HepG2 (cell line): ENCODE measurements around the gene NCOA1. TPM values are rescaled to one million over a fixed set of nuclear protein-coding genes. Genes with fewer than 3 reads are reported as not detected.

Source experiments
- ATAC-seq: fragments of 200-7000 bp; cut with Tn5 transposase; 3 replicates; pipeline ENCODE4 v1.9.1; 2020; ENCODE audit warnings: mild to moderate bottlenecking, moderate library complexity
- BruUV-seq: library from RNA; stranded (reverse); fragments of 400-500 nt; replicated peaks from 2 replicates; lab custom pipeline; 2021; lab: Mats Ljungman, UMichigan
- CTCF ChIA-PET: fragments of 300-600 bp; formaldehyde crosslinking; extraction: SDS; loops from one replicate; lab custom pipeline; 2021; ENCODE audit warnings: low total read pairs, inconsistent platforms, low intra/inter-chr PET ratio; lab: Yijun Ruan, JAX
- POLR2A ChIA-PET: fragments of 350-600 bp; sonication (Branson Sonifier 250); formaldehyde crosslinking; loops from one replicate; lab custom pipeline; 2020; ENCODE audit warnings: antibody characterized with exemption, inconsistent platforms; lab: Yijun Ruan, JAX
- DNase-seq: peaks from one replicate; pipeline ENCODE4 v3.0.0-alpha.2; 2015; ENCODE audit warnings: low spot score
- FAIRE-seq: peaks from 3 replicates; lab custom pipeline; 2011; peaks lifted over from hg19 to GRCh38; lab: Jason Lieb, UNC
- H2AFZ ChIP-seq: one replicate; pipeline ENCODE4 v1.6.1; 2011; ENCODE audit warnings: low read length, inconsistent platforms
- H3K27ac ChIP-seq: fragments of 300-600 bp; 3 replicates; pipeline ENCODE4 v1.8.0; 2011; ENCODE audit warnings: mixed run types, mild to moderate bottlenecking, mixed read lengths, low read length, inconsistent platforms; ENCODE audit not compliant: insufficient read depth; ENCODE audit errors: extremely low read length
- H3K27me3 ChIP-seq, 2 experiments: fragments of 200-600 bp in 1 of 2; 2 replicates in 1 of 2; 3 replicates in 1 of 2; pipeline versions ENCODE4 v1.6.0 to v1.8.0; 2011; ENCODE audit warnings: low read length in 2 of 2, mild to moderate bottlenecking in 2 of 2, moderate library complexity in 2 of 2, inconsistent platforms in 1 of 2; ENCODE audit not compliant: insufficient read depth in 2 of 2, control insufficient read depth in 1 of 2
- H3K36me3 ChIP-seq, 2 experiments: fragments of 200-600 bp in 1 of 2; replicated peaks in 1 of 2; 2 replicates in 1 of 2; 3 replicates in 1 of 2; pipeline versions ENCODE4 v1.5.1 to v1.8.0; 2011; ENCODE audit warnings: low read length in 2 of 2, inconsistent platforms in 1 of 2; ENCODE audit not compliant: insufficient read depth in 2 of 2, control insufficient read depth in 1 of 2
- H3K4me1 ChIP-seq: 2 replicates; pipeline ENCODE4 v1.5.1; 2012; ENCODE audit warnings: low read length, inconsistent platforms; ENCODE audit not compliant: insufficient read depth
- H3K4me2 ChIP-seq: 2 replicates; pipeline ENCODE4 v1.6.0; 2011; ENCODE audit warnings: low read depth, low read length, inconsistent platforms
- H3K4me3 ChIP-seq, 3 experiments: fragments of 200-600 bp in 1 of 3; sonication (generic), shearing (Covaris generic) in 1 of 3; replicated peaks in 1 of 3; 2 replicates each; pipeline ENCODE4 v1.5.1; 2011 to 2016; ENCODE audit warnings: low read length in 3 of 3, inconsistent platforms in 2 of 3, low read depth in 2 of 3, mild to moderate bottlenecking in 2 of 3, control low read depth in 1 of 3, mixed read lengths in 1 of 3; ENCODE audit not compliant: insufficient read depth in 1 of 3
- H3K79me2 ChIP-seq: one replicate; pipeline ENCODE4 v1.6.1; 2011; ENCODE audit warnings: low read length, inconsistent platforms; ENCODE audit not compliant: insufficient read depth
- H3K9ac ChIP-seq: 2 replicates; pipeline ENCODE4 v1.6.0; 2011; ENCODE audit warnings: mild to moderate bottlenecking, low read depth, low read length, inconsistent platforms; ENCODE audit not compliant: insufficient read depth
- H3K9me3 ChIP-seq: 2 replicates; pipeline ENCODE4 v1.5.1; 2012; ENCODE audit warnings: mild to moderate bottlenecking, low read length
- H4K20me1 ChIP-seq: 2 replicates; pipeline ENCODE4 v1.6.0; 2011; ENCODE audit warnings: inconsistent platforms, mild to moderate bottlenecking, low read length, moderate library complexity; ENCODE audit not compliant: insufficient read depth
- CENPX ChIP-seq: sonication (generic); formaldehyde crosslinking; IDR thresholded peaks from 2 replicates; pipeline ENCODE4 v1.9.0; 2021; ENCODE audit warnings: mild to moderate bottlenecking, missing genetic modification reagents, moderate library complexity
- RFX1 ChIP-seq: fragments of 450-650 bp; IDR thresholded peaks from 2 replicates; pipeline ENCODE4 v1.6.1; 2017
- SIN3B ChIP-seq: fragments of 150-350 bp; IDR thresholded peaks from 2 replicates; pipeline ENCODE4 v1.6.1; 2014; ENCODE audit warnings: low read length
- ZEB1 ChIP-seq: IDR thresholded peaks from 2 replicates; pipeline ENCODE4 v1.6.1; 2012; ENCODE audit warnings: mild to moderate bottlenecking, low read depth, inconsistent platforms; ENCODE audit not compliant: insufficient replicate concordance
- ZNF335 ChIP-seq: sonication (generic); formaldehyde crosslinking; IDR thresholded peaks from 2 replicates; pipeline ENCODE4 v1.4.0; 2020; ENCODE audit warnings: missing genetic modification reagents
- ZNF720 ChIP-seq: sonication (generic); formaldehyde crosslinking; IDR thresholded peaks from 2 replicates; pipeline ENCODE4 v1.4.0; 2020; ENCODE audit warnings: missing genetic modification reagents
- WGBS: methylation state at CpG from one replicate; pipeline ENCODE4 v1.1.6; 2017; ENCODE audit warnings: low lambda C conversion rate; 5-methylcytosine and 5-hydroxymethylcytosine counted together
- in situ Hi-C: cut with HindIII; loops from 2 replicates; pipeline ENCODE4 v1.10.0; 2017; ENCODE audit warnings: low pct_unique_long_range_greater_than_20kb; ENCODE audit not compliant: extremely low pct_ligation_motif_present
- intact Hi-C: fragments of 100-400 bp; cut with micrococcal nuclease; formaldehyde crosslinking; loops from one replicate; pipeline ENCODE4 v1.10.0; 2022; ENCODE audit not compliant: unreplicated experiment
- polyA plus RNA-seq, 8 experiments: library from polyadenylated mRNA; depleted of rRNA in 3 of 8; stranded (reverse) in 7 of 8; unstranded in 1 of 8; fragments of >200 nt; fragmentation: Illumina TruSeq in 4 of 8; extraction: Trizol in 4 of 8; gene quantifications; 2 replicates each; pipeline versions ENCODE4 v1.2.1 to v1.2.3, GENCODE V29; 2011 to 2016; ENCODE audit warnings: low read depth in 4 of 8, missing spikeins in 1 of 8, mixed read lengths in 1 of 8; ENCODE audit not compliant: insufficient read depth in 1 of 8
- total RNA-seq, 5 experiments: library from RNA; depleted of rRNA; stranded (reverse); fragments of >200 nt; fragmentation: Illumina TruSeq; extraction: Trizol; gene quantifications; 2 replicates each; pipeline ENCODE4 v1.2.3, GENCODE V29; 2016; ENCODE audit warnings: low read depth in 1 of 5
- TF ChIP-seq, protein P1 (sequence below): sonication (generic); formaldehyde crosslinking; IDR thresholded peaks from 2 replicates; pipeline ENCODE4 v1.5.0; 2020; ENCODE audit warnings: mild to moderate bottlenecking, missing genetic modification reagents

NCOA1 gene
- total and polyA plus RNA-seq, 2 of the 13 experiments (the other 11 are each of a cell fraction or from before 2014, with no cell fraction given), result 10.0 to 10.4 TPM

GRCh38 chr2:24540011-24540477 is 49.0 kb downstream of the NCOA1 start:
- in situ Hi-C loops (no loop called here), intact Hi-C loops (no loop called here)
- no TSS peak for BruUV-seq
- POLR2A ChIA-PET, result no interaction called here
- no peaks in the 10 kb centered on the region for H3K4me1 ChIP-seq
- no peak for FAIRE-seq
- no peak overlapping the region for H3K27ac ChIP-seq
- no peaks in the 10 kb centered on the region; a peak in 1 of 5 replicates for H3K27me3 ChIP-seq
- no peak for DNase-seq
- WGBS, result 84% methylated on average over 2 of the region's 2 CpGs
- no peaks in the 10 kb centered on the region for H3K36me3 ChIP-seq
- H3K79me2 ChIP-seq, result no peaks in the 10 kb centered on the region
- no peaks in the 10 kb centered on the region for H4K20me1 ChIP-seq
- CTCF ChIA-PET, result no interaction called here
- TF ChIP-seq SIN3B (no peak), CENPX (CRISPR knock-in tag) (no peak), RFX1 (no peak), ZNF335 (no peak)
- TF ChIP-seq, protein P1, sequence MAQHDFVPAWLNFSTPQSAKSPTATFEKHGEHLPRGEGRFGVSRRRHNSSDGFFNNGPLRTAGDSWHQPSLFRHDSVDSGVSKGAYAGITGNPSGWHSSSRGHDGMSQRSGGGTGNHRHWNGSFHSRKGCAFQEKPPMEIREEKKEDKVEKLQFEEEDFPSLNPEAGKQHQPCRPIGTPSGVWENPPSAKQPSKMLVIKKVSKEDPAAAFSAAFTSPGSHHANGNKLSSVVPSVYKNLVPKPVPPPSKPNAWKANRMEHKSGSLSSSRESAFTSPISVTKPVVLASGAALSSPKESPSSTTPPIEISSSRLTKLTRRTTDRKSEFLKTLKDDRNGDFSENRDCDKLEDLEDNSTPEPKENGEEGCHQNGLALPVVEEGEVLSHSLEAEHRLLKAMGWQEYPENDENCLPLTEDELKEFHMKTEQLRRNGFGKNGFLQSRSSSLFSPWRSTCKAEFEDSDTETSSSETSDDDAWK, result no peak
- H3K4me2 ChIP-seq, result no peak overlapping the region
- H2AFZ ChIP-seq, result no peak overlapping the region
- H3K4me3 ChIP-seq, result no peak overlapping the region
- no peak overlapping the region for H3K9ac ChIP-seq
- ATAC-seq, result no peak
- peaks cover 27% of the 10 kb centered on the region for H3K9me3 ChIP-seq

- POLR2A ChIA-PET, result no interaction called here
- Histone ChIP-seq H3K79me2 (no peaks in the 10 kb centered on the region), H3K9ac (no peak overlapping the region), H3K27ac (no peak overlapping the region), H3K4me1 (no peaks in the 10 kb centered on the region), H4K20me1 (no peaks in the 10 kb centered on the region), H2AFZ (no peak overlapping the region), H3K4me2 (no peak overlapping the region), H3K27me3 (no peaks in the 10 kb centered on the region; a peak in 1 of 5 replicates), H3K9me3 (peaks cover 31% of the 10 kb centered on the region), H3K36me3 (no peaks in the 10 kb centered on the region), H3K4me3 (no peak overlapping the region)
- ATAC-seq, result no peak
- CTCF ChIA-PET, result no interaction called here
- no peak for FAIRE-seq
- in situ Hi-C loops, result no loop called here
- no TSS peak for BruUV-seq
- TF ChIP-seq RFX1 (no peak), ZEB1 (no peak), ZNF720 (no peak)
- no peak for DNase-seq
- intact Hi-C loops, result no loop called here
Observed at GRCh38 chr2:24541621-24542020, 50.6 kb downstream of the NCOA1 start.
